Stimulated activated CD4-positive, alpha-beta T cell treated with anti-CD3 and anti-CD28 coated beads, TNF-alpha, amount 100 ng/mL, for 24 hours (primary cell): Measurements from ENCODE around the gene SLC9A3.

Experiments
- DNase-seq, 3 experiments: peaks; one replicate each; pipeline ENCODE4 v3.0.0-alpha.2; 2020; ENCODE audit warnings: low read depth in 3 of 3

SLC9A3 gene

DNA sequence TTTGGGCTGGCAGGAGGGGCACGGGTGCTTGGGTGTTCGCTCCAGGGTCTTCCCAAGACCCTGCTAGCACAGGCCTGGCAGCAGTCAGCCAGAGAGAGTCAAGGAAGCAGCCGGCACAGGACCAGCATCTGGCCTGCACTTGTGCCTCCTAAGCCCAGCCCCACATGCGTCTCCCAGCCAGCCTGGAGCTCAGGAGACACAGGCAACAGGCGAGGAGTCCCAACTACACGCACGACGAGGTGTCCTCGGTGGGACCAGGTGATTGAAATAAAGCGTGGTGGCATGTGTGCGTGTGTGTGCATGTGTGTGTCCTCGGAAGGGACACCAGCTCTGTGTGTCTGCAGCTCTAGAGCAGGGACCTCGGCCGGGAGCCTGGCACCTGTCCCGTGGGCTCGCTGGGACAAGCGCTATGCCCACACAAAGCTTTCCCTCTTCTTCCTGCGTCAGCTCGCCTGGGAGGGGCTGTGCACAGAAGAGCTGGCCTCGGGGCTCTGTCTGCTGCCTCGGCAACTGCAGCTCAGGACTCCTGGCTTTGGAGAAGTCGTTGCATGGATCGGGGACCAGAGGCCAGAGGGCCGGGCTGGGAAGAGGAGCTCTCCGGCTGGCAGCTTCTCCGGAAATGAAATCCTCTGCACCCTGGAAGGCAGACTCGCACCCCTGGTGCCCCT, 14.7 kb upstream of the SLC9A3 start:
- DNase-seq, result no peak

DNA sequence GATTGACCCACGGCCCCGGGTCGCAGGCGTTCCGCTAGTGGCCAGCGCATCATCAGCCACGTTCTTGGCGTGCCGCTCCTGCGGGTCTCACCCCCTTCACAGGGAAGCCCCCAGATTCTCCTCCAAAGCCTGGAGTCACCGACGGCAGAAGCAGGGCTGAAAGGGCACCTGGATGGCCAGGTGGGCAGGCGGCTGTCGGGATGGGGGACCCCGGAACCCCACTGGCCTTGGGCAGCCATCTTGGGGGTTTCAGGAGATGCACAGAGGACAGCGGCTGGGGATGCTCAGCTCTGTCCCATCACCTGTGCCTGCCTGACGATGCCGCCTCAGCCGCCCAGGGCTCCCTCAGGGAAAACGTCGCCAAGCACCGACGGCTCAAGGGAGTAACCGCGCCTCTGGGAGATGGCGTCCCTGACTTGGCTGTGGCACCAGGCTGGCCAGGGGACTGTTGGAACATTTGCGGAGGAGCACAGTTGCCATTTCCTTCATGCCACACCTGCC, 14.1 kb upstream of the SLC9A3 start:
- DNase-seq, result no peak

DNA sequence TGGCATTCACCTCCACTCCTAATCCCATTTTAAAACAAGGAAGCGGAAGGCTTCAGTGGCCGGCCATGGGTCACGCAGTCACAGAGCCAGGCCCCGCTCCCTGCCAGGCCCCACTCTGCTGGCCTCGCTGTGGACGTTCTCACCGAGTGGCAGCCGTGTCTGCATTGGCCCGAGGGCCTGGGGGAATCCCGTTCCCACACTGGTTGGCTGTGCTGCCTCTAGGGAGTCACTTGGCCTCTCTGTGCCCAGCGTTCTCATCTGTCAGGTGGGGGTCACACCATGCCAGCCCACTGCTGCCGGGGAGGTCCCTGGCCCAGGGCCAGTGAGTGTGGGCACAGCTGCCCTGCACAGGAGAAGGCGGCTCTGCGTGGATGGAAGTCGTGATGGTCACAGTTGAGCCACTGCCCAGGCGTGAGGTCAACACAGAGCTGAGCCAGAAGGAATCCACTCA, 13.4 kb upstream of the SLC9A3 start:
- no peak for DNase-seq

DNA sequence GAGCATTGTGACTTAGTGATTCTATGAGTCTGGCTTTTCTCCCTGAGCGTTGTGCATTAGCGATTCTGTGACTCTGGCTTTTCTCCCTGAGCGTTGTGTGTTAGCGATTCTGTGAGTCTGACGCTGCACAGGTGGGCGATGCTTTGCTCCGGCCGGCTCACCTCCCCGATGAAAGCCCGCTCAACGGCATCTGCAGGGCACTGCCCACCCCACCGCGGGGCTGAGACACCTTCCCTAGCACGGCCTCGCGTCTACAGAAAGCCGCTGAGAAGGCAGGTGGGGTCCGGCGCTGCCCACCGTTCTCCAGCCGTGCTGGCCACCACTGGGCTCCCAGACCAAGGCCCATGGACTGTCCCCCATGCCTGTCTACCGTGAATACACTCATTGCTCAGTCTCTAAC, 12.8 kb upstream of the SLC9A3 start:
- no peak for DNase-seq

DNA sequence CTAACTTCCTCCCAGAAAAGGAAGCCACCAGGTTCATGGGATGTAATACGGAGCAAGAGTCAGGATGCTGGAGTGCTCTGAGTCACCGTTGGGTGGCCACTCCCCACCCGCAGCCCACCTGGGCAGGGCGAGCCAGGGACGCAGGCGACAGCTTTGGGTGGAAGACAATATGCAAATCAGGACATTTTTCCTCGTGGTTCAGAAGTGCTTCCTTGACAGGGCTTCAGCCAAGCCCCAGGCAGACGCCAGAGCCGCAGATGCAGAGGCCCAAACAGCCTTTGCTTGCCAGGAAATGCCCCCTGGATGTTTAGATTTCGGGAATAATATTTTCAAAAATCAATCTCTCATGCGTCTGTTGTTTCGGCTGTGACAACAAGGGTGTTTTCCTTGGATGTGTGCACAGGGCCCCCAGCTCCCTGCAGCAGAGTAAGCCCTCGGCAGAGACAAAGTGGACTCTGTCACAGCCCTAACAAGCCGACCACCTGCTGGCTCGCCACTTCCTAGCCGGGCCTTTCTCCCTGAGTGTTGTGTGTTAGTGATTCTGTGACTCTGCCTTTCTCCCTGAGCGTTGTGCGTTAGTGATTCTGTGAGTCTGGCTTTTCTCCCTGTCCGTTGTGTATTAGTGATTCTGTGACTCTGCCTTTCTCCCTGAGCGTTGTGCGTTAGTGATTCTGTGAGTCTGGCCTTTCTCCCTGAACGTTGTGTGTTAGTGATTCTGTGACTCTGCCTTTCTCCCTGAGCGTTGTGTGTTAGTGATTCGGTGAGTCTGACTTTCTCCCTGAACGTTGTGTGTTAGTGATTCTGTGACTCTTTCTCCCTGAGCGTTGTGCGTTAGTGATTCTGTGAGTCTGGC, 11.8 kb upstream of the SLC9A3 start:
- no peak for DNase-seq

DNA sequence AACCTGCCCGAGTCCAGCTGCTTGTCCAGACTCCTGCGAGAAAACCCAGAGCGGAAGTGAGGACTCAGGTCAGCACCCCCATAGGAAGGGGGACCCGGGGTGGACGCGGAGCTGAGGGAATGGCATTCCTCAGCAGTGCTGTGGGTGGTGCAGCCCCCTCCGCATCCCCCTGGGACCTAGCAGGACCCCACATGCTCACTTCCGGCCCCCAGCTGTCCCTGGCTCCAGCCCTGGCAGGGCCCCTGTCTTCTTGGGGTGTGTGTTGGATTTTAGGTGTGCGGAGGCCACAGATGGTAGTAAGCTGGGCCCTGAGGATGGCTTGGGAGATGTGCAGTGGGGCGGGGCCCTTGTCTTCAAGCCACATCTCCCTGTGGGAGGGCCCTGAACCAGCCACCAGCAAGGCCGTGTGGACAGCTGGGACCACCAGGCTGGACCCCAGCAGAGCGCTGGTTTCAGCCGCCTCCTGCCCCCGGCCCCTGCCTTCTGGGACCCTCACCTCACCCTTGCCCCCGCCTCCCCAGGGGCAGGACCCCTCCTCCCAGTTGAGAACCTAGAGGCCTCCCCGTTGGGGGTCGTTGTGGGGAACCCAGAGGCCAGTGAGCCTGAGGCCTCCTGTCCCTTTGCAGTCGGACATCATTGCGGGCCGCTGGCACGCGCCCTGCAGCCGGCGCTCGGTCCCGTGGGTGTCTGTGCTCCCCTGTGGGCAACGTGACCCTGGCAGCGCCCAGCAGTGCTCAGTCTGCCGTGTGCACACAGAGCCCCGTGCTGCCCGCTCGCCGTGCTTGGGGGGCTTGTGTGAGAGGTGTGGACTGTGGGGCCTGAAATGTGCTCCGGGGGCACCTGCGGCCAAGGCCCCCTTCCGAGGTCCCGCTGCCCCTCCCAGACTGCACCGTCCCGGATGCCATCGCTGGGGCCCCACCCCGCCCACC, 10.8 kb upstream of the SLC9A3 start:
- DNase-seq, result no peak

DNA sequence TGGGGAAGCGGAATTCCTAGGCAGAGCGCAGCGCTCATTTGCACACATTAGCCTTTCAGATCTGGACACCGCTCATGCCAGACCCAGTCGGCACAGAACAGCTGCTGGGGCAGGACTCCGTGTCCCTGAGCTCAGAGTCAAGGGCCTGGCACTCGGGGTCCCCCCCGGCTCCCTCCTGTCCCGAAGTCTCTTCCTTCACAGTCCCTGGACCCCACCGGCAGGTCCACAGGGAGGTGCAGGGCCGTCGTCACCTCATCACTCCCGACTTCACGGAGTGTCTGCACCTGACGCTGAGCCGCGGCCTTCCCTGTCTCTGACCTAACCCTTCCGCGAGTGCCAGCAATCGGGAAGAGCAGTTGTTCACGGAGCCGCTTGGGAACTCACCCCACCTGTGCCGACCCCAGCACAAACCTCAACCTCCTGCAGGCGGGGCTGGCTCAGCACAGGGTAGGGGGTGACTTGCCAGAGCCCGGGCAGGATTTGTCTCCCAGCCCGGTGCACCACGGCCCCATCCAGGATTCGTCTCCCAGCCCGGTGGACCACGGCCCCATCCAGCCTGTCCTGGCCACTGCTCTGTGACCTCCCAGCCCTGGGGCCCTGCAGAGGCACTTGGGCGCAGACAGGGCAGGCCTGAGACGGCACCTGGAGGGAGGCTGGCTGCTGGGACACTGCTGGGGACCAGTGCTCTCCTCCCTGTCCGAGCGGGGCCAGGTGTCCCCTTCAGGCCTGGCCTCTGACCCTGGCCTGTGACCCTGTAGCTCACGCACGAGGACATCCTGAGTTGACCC, 9.9 kb upstream of the SLC9A3 start:
- no peak for DNase-seq

DNA sequence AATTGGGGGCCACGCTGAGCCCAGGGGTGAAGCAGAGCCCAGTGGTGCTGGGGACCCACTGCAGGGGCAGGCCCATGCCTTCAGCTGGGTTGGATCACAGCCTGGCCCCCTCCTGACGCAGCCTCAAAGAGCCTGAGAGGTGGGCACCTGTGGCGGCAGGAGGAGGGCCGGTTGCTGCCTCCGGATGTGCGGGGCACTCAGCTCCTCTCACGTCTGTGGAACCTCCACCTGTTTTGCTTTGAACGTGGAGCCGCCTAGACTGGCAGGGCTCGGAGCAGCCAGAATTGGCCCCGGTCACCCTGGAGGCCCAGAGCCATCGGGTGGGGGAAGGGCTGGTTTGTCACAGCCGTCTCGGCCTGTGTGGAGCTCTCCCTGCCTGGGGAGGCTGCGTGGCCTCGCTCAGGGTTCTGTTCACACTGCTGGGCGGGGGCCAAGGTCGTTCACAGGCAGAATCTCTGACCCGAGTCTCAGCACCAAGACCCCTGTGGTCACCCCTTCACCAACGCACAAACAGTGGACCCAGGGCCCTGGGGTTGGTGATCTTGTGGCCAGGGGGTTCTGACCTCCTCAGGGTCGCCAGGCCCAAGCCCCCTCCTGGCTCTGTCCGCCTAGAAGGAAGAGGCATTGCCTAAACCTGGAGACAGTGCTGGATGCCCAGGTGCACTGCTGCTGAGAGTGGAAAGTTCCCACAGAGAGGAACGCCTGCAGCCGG, 9.2 kb upstream of the SLC9A3 start:
- DNase-seq, result no peak

DNA sequence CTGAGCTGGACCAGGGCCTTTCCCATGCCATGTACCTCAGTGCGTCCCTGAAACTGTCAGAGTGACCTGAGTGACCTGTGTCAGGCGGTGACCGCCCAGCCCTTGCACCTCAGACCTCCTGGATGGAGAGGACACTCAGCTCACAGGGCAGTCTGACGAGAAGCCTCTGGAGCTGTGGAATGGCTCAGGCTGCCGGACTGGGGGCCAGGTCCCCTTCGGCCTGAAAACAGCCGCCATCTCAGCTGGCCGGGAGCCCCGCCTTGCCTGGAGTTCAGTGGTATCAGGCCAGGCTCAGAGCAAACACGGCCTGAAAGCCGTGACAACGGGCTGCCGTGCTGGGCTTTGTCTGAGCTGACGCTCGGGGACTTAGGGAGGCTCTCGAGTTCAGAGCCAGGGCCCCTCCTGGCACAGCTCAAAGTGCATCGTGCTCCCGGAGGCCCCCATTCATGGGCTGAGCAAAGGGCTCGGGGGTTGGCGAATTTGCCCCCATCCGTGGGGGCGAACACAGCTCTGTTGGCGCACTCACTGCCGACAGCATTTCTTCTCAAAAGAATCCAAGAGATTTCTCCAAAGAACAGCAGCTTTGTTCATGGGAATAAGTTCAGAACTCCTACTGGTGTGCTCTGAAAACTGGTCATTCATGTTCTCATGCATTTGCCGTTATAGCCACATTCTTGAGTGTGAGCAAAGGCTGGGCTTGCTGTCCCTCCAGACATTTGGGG, 8.4 kb upstream of the SLC9A3 start:
- DNase-seq, result no peak

DNA sequence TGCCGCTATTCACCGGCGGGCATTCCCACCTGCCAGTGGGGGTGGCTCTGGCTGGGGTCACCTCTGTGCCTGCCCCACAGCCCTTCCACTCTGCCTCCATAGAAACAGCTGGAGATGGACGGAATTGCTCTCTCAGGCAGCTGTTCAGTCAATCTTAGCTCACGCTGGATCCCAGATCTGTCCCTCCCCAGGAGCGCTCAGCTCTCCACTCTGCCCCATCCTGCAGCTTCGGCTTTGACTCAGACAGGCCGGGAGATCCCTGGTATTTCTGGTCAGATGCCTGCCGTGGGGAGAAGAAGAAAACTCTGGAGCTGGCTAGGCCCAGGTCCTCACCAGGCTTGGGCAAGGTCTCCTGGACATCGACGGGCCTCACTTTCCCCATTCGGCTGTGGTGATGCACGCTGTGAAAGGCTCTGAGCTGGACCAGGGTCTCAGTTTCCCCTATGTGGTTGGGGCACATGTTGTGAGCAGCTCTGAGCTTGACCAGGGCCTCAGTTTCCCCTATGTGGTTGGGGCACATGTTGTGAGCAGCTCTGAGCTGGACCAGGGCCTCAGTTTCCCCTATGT, 7.6 kb upstream of the SLC9A3 start:
- DNase-seq, result no peak

DNA sequence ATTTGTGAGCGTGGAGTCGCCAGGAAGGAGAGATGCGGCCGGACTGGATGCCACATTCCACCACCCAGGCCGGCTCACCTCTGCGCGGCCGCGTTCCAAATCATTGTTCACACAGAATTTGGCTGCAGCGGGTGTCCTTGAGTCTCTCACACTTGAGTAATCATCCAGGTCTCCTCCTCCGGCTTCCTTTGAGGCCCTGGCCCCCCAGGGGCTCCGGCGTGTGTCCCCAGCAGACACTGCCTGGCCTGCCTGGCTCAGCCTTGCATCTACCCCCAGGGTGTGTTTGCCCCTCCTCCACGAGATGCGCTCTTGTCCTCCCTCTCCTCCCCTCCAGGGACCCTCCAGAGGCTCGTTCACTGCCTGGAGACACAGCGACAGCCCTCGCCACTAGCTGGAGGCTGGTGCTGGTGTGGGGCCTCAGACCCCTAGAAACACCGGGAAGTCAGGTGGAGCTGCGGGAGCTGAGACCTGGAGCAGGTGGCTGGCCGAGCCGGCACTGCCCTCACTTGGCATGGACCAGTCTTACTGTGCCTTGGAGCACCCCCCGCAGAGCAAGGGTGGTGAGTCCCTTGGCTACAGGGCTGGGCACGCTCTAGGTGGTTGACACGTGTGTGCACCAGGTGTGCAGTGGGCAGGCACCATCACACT, 7.0 kb upstream of the SLC9A3 start:
- no peak for DNase-seq

DNA sequence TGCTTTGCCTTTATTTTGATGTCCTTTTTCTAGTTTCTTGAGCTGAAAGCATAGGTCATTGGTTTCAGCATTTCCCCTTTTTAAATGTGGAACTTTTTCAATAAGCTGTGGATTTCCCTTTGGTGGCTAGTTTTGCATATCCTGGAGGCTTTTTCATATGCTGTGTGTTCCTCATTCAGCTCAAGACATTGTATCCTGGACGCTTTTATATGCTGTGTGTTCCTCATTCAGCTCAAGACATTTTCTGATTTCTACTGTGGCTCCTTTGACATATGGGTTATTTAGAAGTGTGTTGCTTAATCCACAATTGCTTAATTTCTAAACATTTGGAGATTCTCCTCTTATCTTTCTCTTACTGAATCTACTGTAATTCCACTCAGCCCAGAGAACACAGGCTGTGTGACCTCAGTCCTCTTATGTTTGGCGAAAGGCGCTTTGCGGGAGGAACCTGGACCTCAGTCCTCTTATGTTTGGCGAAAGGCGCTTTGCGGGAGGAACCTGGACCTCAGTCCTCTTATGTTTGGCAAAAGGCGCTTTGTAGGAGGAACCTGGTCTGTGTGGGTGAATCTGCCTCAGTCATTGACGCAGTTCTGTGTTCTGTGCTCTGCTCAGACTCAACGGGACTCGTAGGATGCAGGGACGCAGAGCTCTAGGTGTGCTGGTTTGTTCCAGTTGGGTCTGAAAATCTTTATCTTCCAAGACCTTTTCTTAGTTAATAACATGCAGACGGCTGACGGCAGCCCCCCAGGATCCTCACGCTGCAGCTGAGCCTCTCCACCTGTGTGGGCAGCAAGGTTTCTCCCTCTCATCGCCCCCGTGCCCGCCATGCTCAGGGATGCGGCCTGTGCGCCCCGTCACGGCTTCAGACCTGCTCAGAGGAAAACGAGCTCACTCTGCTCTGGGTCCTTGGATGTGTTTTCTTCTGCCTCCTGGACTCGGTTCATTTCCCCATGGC, 6.0 kb upstream of the SLC9A3 start:
- DNase-seq, result no peak

DNA sequence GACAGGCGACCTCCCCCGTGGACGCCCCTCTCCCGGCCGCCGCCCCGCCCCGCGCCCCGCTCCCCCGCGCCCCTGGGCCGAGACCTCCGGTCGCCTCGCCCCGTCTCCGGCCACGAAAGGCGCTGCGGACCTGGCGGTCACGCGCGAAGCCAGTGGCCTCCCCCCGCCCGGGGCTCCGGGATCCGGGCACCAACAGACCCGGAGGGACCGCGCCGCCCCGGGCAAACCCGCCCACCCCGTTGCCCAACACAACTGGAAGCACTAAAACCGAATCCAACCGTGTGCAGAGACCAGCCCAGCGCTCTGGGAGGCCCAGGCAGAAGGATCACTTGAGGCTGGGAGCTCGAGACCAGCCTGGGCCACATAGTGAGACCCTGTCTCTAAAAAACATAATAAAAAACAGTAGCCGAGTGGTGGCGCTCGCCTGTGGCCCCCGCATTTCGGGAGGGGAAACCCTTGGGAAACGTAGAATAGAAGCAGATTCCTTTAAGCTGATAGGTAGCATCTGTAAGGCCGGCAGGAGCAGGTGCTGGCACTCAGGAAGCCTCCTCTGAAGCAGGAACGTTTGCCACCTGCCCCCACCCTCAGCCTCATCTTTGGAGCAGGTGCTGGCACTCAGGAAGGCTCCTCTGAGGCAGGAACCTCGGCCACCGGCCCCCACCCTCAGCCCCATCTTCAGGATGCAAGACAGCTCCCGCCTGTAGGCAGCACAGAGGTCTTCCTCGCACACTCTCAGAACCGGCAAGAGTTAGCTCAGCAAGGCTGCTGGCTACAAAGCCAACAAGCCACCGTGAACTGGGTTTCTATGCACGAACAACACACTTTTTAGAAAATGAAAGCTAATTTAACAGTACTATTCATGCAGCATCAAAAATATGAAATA, 4.6 kb upstream of the SLC9A3 start:
- no peak for DNase-seq

DNA sequence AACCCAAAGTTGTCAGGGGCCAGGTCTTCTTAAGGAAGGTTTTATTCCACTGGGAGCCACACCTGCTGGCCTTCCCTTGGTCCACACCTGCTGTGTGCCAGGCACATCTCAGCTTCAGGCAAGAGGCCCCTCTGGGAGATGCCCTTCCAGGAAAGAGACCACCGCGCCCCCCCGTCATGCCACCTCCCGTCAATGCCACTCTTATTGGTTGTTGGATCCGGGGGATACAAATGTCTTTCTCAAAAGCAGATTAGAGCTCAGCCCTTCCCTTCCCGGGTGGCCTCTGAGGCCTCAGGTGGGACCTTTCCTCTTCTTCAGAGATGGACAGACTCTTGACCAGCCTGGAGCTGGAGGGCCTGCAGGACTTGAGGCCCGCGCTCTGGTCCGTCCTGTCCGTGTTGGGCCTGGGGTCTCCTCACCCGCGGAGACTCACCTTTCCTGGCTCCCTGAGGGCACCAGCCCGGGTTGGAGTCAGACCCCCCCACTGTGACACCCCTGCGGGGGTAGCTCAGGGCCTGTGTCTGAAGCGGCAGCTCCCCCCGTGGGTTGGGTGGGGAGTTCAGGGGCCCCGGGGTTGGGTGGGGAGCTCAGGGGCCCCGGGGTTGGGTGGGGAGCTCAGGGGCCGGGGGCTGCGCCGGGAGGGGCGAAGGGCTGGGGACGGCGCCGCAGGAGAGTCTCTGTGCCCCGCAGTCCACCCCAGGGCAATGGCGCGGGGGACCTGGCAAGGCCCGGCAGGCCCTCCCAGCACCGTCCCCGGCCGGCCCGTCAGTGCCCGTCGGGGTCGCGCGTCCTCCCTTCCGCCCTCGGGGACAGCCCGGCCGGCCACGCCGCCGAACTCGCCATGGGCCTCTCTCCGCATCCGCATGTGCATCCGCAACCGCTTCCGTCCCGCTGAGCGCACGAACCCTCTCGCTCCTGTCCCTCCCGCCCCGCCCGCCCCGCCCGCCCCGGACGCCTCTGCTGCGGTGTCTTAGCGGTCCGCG, 3.7 kb upstream of the SLC9A3 start:
- peak in 1 of 3 experiments; percentile 30 for DNase-seq

DNA sequence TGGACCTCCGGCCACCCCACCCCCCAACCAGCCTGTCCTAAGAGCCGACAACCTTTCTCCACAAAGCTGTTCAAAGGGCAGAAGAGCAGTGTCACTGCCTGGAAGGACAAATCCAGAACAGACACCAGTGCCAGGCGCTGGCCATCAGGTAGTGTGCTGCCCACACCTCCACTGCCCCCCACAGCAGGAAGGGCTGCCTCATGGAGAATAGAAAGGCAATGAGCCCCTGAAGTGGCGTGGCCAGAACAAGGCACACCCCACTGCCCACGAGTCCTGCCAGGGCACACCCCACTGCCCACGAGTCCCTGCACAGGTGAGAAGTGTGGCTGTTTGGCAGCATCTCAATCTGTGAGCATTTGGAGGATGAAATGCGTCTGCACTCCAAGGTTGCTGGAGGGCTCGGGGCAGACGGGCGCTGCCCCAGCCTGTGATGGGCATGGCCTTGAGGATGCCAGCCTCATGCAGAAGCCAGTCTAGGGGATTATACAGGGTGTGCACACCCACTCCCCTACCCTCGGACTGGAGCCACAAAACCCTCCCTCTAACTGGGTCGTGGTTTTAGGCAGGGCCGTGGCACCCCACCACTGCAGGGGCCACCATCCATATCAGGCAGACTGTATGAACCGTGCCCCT, 2.3 kb upstream of the SLC9A3 start:
- no peak for DNase-seq
